ENCODE results near the gene EDEM2. TPM values are rescaled to one million over a fixed set of nuclear protein-coding genes. Genes with fewer than 3 reads are reported as not detected.

The EDEM2 gene
- total RNA-seq, 4 donors from 2014 or later, result 13.7 to 31.0 (median 25.0) TPM

DNA sequence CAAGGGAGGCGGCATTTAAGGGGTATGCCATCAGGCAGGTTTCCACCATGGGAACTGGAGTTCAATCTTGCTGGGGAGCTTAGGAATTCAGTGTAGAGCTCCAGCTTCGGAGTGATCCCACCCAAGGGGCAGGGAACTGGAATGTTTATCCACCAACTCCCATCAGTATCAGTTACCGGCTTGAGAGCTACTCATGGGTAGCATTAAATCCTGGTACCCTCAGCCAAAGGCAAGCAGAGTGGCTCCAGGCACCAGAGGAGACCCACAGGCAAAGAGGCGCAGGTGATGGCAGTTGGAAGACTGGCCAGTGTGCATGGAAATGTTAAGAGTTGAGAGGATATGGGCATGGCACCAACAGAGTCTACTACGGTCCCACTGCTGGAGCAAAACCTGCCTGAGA lies 14.1 kb downstream of the EDEM2 start:
- Histone ChIP-seq H3K27me3 (no peaks in the 10 kb centered on the region), H3K4me3 (replicated peaks in 1 of 3) (no peak overlapping the region), H3K36me3 (peaks cover 23 to 48% of the 10 kb centered on the region in 2 donors), H3K27ac (no peak overlapping the region), H3K9me3 (no peaks in the 10 kb centered on the region), H3K4me1 (peaks cover 0 to 10% of the 10 kb centered on the region in 2 donors)
- 88 to 91% methylated on average over 5 of the region's 5 CpGs for whole genome bisulfite sequencing, 2 donors
- no peak for DNase-seq
- TF ChIP-seq POLR2A (IDR thresholded peaks at IDR 0.05), result no peak
- TF ChIP-seq, protein P1, sequence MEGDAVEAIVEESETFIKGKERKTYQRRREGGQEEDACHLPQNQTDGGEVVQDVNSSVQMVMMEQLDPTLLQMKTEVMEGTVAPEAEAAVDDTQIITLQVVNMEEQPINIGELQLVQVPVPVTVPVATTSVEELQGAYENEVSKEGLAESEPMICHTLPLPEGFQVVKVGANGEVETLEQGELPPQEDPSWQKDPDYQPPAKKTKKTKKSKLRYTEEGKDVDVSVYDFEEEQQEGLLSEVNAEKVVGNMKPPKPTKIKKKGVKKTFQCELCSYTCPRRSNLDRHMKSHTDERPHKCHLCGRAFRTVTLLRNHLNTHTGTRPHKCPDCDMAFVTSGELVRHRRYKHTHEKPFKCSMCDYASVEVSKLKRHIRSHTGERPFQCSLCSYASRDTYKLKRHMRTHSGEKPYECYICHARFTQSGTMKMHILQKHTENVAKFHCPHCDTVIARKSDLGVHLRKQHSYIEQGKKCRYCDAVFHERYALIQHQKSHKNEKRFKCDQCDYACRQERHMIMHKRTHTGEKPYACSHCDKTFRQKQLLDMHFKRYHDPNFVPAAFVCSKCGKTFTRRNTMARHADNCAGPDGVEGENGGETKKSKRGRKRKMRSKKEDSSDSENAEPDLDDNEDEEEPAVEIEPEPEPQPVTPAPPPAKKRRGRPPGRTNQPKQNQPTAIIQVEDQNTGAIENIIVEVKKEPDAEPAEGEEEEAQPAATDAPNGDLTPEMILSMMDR (IDR thresholded peaks at IDR 0.05), result no peak
- intact Hi-C loops (cut with DNase I), result no loop called here

DNA sequence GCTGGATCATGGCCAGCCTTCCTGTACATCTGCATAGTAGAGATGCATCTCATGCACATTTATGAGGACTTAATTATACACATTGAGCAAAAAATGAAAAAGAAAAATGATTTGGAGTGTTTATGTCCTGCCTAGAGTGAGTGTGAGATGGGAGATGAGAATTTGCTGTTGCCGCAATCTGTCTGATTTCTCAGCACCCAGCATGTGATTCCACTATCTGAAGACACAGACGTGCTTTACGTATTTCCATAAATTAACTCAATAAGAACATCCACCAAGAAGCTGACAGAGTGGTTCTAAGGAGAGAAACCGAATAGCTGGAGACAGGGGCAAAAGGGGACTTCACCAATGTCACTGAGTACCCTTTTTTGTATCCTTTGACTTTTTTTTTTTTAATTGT lies 15.2 kb downstream of the EDEM2 start:
- 95 to 96% methylated on average over 4 of the region's 4 CpGs for WGBS, 2 donors
- Histone ChIP-seq H3K36me3 (peaks cover 26 to 38% of the 10 kb centered on the region in 2 donors), H3K27me3 (no peaks in the 10 kb centered on the region), H3K4me3 (replicated peaks in 1 of 3) (no peak overlapping the region), H3K9me3 (no peaks in the 10 kb centered on the region), H3K4me1 (peaks cover 0 to 10% of the 10 kb centered on the region in 2 donors), H3K27ac (no peak overlapping the region)
- TF ChIP-seq, protein P1 (IDR thresholded peaks at IDR 0.05), result no peak
- no peak for TF ChIP-seq POLR2A (IDR thresholded peaks at IDR 0.05)
- DNase-seq, result no peak
- intact Hi-C loops (cut with DNase I), result no loop called here

DNA sequence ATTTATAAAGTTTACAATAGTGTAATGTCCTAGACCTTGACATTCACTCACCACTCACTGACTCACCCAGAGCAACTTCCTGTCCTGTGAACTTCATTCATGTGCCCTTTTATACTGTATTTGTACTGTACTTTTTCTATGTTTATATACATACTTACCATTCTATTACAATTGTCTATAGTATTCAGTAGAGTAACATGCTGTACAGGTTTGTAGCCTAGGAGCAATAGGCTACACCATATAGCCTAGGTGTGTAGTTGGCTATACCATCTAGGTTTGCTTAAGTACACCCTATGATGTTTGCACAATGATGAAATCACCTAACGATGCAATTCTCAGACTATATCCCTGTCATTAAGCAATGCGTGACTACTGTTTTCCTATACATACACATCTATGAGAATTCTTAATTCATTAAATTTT lies 17.5 kb downstream of the EDEM2 start:
- no peaks in the 10 kb centered on the region for H3K27me3 ChIP-seq
- intact Hi-C loops (cut with DNase I), result no loop called here
- H3K27ac ChIP-seq, result no peak overlapping the region
- no peak overlapping the region for H3K4me3 ChIP-seq (replicated peaks in 1 of 3)
- WGBS, 2 donors, result 89 to 93% methylated on average over 2 of the region's 2 CpGs
- TF ChIP-seq POLR2A (IDR thresholded peaks at IDR 0.05), result no peak
- TF ChIP-seq, protein P1 (IDR thresholded peaks at IDR 0.05), result no peak
- H3K36me3 ChIP-seq, result peaks cover 37 to 42% of the 10 kb centered on the region in 2 donors
- DNase-seq, result no peak
- peaks cover 0 to 2% of the 10 kb centered on the region in 2 donors for H3K4me1 ChIP-seq
- H3K9me3 ChIP-seq, result no peaks in the 10 kb centered on the region

DNA sequence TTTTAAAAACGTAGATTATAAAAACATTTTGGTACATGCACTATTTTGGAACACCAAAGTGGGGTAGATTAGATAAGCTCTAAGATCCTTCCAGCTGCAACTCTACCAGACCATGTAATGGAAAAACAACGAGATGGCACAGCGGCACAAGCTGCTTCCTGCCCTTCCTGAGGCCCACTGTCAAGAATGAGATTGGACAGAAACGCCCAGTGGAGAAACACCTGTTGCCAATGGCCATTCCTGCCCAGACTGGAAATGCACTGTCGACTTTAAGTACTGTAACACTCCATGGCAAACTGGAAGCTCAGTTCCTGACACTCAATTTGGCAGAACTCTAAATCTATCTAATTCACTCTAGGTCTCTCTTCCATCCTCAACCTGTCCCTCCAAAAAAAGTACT lies 21.4 kb downstream of the EDEM2 start:
- H3K4me1 ChIP-seq, result no peaks in the 10 kb centered on the region
- peaks cover 48 to 62% of the 10 kb centered on the region in 2 donors for H3K36me3 ChIP-seq
- no peak for TF ChIP-seq POLR2A (IDR thresholded peaks at IDR 0.05)
- TF ChIP-seq, protein P1 (IDR thresholded peaks at IDR 0.05), result no peak
- H3K27me3 ChIP-seq, result no peaks in the 10 kb centered on the region
- H3K4me3 ChIP-seq (replicated peaks in 1 of 3), result no peak overlapping the region
- intact Hi-C loops (cut with DNase I), result no loop called here
- WGBS, 2 donors, result 88 to 92% methylated on average over 5 of the region's 5 CpGs
- no peaks in the 10 kb centered on the region for H3K9me3 ChIP-seq
- no peak for DNase-seq
- H3K27ac ChIP-seq, result no peak overlapping the region

DNA sequence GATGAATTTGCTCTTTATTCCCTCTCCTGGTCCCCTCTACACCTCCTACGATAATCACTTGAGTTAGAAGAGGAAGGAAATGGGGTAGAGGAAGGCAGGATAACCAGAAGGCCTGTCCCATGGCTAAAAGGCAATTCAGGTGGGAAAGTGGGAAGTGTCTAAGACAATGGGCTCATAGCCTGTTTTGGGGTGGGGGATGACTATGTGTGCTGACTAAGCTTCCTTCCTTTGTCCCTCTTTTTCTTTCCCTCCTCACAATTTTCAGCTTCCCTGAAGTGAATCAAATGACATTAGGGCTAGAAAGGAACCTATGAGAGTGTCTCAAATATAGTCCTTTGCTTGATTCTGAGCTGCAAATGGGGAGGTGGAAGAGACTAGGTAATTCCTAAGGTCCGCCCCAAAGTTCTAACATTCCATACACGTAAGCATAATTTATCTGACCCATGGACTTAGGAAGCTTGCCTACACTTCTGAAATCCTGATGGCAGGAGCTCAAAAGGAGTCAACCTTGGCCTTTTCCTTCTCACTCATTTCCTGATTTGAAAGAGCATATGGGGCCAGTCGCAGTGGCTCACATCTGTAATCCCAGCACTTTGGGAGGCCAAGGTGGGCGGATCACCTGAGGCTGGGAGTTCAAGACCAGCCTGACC lies 24.3 kb downstream of the EDEM2 start:
- Histone ChIP-seq H3K4me1 (no peaks in the 10 kb centered on the region), H3K9me3 (no peaks in the 10 kb centered on the region), H3K36me3 (peaks cover 48 to 63% of the 10 kb centered on the region in 2 donors), H3K27ac (no peak overlapping the region), H3K4me3 (replicated peaks in 1 of 3) (no peak overlapping the region), H3K27me3 (no peaks in the 10 kb centered on the region)
- intact Hi-C loops (cut with DNase I), result no loop called here
- no peak for TF ChIP-seq POLR2A (IDR thresholded peaks at IDR 0.05)
- TF ChIP-seq, protein P1 (IDR thresholded peaks at IDR 0.05), result no peak
- no peak for DNase-seq
- WGBS, 2 donors, result 90% methylated on average over 5 of the region's 5 CpGs
